GM12878 (cell line): ENCODE results near the gene NSDHL. TPM values are rescaled to one million over a fixed set of nuclear protein-coding genes. Genes with fewer than 3 reads are reported as not detected.

ENCODE experiments used
- ATAC-seq: fragments of 200-7000 bp; cut with Tn5 transposase; 3 replicates; pipeline ENCODE4 v1.9.1; 2020; ENCODE audit warnings: mild to moderate bottlenecking, moderate library complexity
- BruUV-seq: library from RNA; stranded (reverse); fragments of 400-500 nt; replicated peaks from 2 replicates; lab custom pipeline; 2021; lab: Mats Ljungman, UMichigan
- CTCF ChIA-PET: fragments of 300-600 bp; sonication (Branson Sonifier 250); formaldehyde crosslinking; extraction: SDS; loops from one replicate; lab custom pipeline; 2021; ENCODE audit warnings: inconsistent platforms; lab: Yijun Ruan, JAX
- POLR2A ChIA-PET: fragments of 350-600 bp; formaldehyde crosslinking; extraction: SDS; loops from one replicate; lab custom pipeline; 2021; ENCODE audit warnings: inconsistent platforms; lab: Charles Lee
- RAD21 ChIA-PET: fragments of 300-600 bp; sonication (Branson Sonifier 250); formaldehyde crosslinking; loops from one replicate; lab custom pipeline; 2023; ENCODE audit warnings: antibody characterized with exemption; ENCODE audit not compliant: unreplicated experiment; lab: Charles Lee
- SMC1A ChIA-PET: fragments of 300-600 bp; sonication (Branson Sonifier 250); formaldehyde crosslinking; loops from one replicate; lab custom pipeline; 2023; ENCODE audit not compliant: unreplicated experiment, uncharacterized antibody; lab: Charles Lee
- DNase-seq: peaks from one replicate; pipeline ENCODE4 v3.0.0-alpha.2; 2011; ENCODE audit warnings: low read depth, low spot score
- FAIRE-seq: peaks from 3 replicates; lab custom pipeline; 2011; peaks lifted over from hg19 to GRCh38; lab: Jason Lieb, UNC
- H2AFZ ChIP-seq: 2 replicates; pipeline ENCODE4 v1.6.0; 2011; ENCODE audit warnings: low read depth, low read length, control low read depth; ENCODE audit not compliant: control insufficient read depth
- H3K27ac ChIP-seq: 2 replicates; pipeline ENCODE4 v1.5.1; 2011; ENCODE audit warnings: control low read depth; ENCODE audit not compliant: control insufficient read depth, insufficient read depth
- H3K27me3 ChIP-seq, 2 experiments: replicated peaks in 1 of 2; 2 replicates each; pipeline versions ENCODE4 v1.6.0 to v1.6.1; 2011; ENCODE audit warnings: low read length in 1 of 2; ENCODE audit not compliant: control insufficient read depth in 2 of 2, insufficient read depth in 2 of 2
- H3K36me3 ChIP-seq, 2 experiments: 2 replicates each; pipeline ENCODE4 v1.5.1; 2011; ENCODE audit warnings: low read length in 1 of 2; ENCODE audit not compliant: control insufficient read depth in 2 of 2, insufficient read depth in 2 of 2
- H3K4me1 ChIP-seq: 2 replicates; pipeline ENCODE4 v1.6.1; 2011; ENCODE audit warnings: mild to moderate bottlenecking, low read length, moderate library complexity, mixed read lengths; ENCODE audit not compliant: control insufficient read depth, insufficient read depth
- H3K4me2 ChIP-seq: 2 replicates; pipeline ENCODE4 v1.6.0; 2011; ENCODE audit warnings: control low read depth; ENCODE audit not compliant: control insufficient read depth, insufficient read depth
- H3K4me3 ChIP-seq: fragments of 200-600 bp; sonication (generic); 2 replicates; pipeline ENCODE4 v1.5.1; 2016
- H3K79me2 ChIP-seq: 2 replicates; pipeline ENCODE4 v1.6.0; 2011; ENCODE audit warnings: low read length; ENCODE audit not compliant: control insufficient read depth, insufficient read depth
- H3K9ac ChIP-seq: 2 replicates; pipeline ENCODE4 v1.8.0; 2011; ENCODE audit warnings: low read length, control low read depth, mixed read lengths; ENCODE audit not compliant: control insufficient read depth, insufficient read depth
- H3K9me3 ChIP-seq: replicated peaks from 3 replicates; pipeline ENCODE4 v1.5.1; 2011; ENCODE audit warnings: mild to moderate bottlenecking, low read length; ENCODE audit not compliant: control insufficient read depth, insufficient read depth
- H4K20me1 ChIP-seq: 2 replicates; pipeline ENCODE4 v1.6.0; 2011; ENCODE audit not compliant: control insufficient read depth, insufficient read depth
- ATF3 ChIP-seq: IDR thresholded peaks from 2 replicates; pipeline ENCODE4 v1.6.1; 2011; ENCODE audit warnings: low read depth, mild to moderate bottlenecking, low read length, moderate library complexity, borderline replicate concordance; ENCODE audit errors: extremely low read depth
- CBX5 ChIP-seq: sonication (generic); IDR thresholded peaks from 2 replicates; pipeline ENCODE4 v1.6.1; 2016; ENCODE audit warnings: low read depth, moderate library complexity, mild to moderate bottlenecking, inconsistent platforms
- CEBPB ChIP-seq, 2 experiments: fragments of 150-350 bp in 1 of 2; IDR thresholded peaks; 2 replicates each; pipeline ENCODE4 v1.6.1; 2012 to 2014; ENCODE audit warnings: low read depth in 2 of 2, low read length in 2 of 2, borderline replicate concordance in 1 of 2, inconsistent platforms in 1 of 2
- CREB1 ChIP-seq: IDR thresholded peaks from 2 replicates; pipeline ENCODE4 v1.6.1; 2012; ENCODE audit warnings: low read depth, mild to moderate bottlenecking, inconsistent platforms
- DPF2 ChIP-seq: fragments of 450-650 bp; IDR thresholded peaks from 2 replicates; pipeline ENCODE4 v1.6.1; 2017; ENCODE audit warnings: mild to moderate bottlenecking
- FOXK2 ChIP-seq: fragments of 450-650 bp; IDR thresholded peaks from 2 replicates; pipeline ENCODE4 v1.6.1; 2017; ENCODE audit warnings: mild to moderate bottlenecking, moderate library complexity
- HDAC2 ChIP-seq: fragments of 200-600 bp; sonication (generic); IDR thresholded peaks from 2 replicates; pipeline ENCODE4 v1.6.1; 2017
- IKZF1 ChIP-seq: fragments of 450-650 bp; conservative IDR thresholded peaks from 2 replicates; pipeline ENCODE4 v1.6.1; 2017; ENCODE audit warnings: antibody characterized with exemption, mild to moderate bottlenecking
- IRF5 ChIP-seq: fragments of 450-650 bp; IDR thresholded peaks from 2 replicates; pipeline ENCODE4 v1.6.1; 2017; ENCODE audit warnings: borderline replicate concordance
- JUNB ChIP-seq: IDR thresholded peaks from 2 replicates; pipeline ENCODE4 v1.6.1; 2016; ENCODE audit warnings: antibody characterized with exemption, mild to moderate bottlenecking
- KAT2A ChIP-seq: conservative IDR thresholded peaks from 2 replicates; pipeline ENCODE4 v1.6.1; 2011; ENCODE audit warnings: low read depth, low read length; ENCODE audit not compliant: control insufficient read depth
- MYC ChIP-seq: IDR thresholded peaks from 2 replicates; pipeline ENCODE4 v1.6.1; 2011; ENCODE audit warnings: mild to moderate bottlenecking, low read length, moderate library complexity, inconsistent platforms; ENCODE audit not compliant: insufficient read depth, insufficient replicate concordance, insufficient read length, severe bottlenecking
- NFYA ChIP-seq: IDR thresholded peaks from 2 replicates; pipeline ENCODE4 v1.6.1; 2011; ENCODE audit warnings: low read depth, mild to moderate bottlenecking, low read length, improper control_type of control experiment, borderline replicate concordance
- RUNX3 ChIP-seq: IDR thresholded peaks from 2 replicates; pipeline ENCODE4 v1.6.1; 2012; ENCODE audit warnings: low read length, inconsistent platforms
- SMARCA5 ChIP-seq: fragments of 450-650 bp; IDR thresholded peaks from 2 replicates; pipeline ENCODE4 v1.6.1; 2017; ENCODE audit warnings: mild to moderate bottlenecking
- SREBF2 ChIP-seq: IDR thresholded peaks from 2 replicates; pipeline ENCODE4 v1.6.1; 2012; ENCODE audit warnings: mild to moderate bottlenecking, low read length
- SRF ChIP-seq, 2 experiments: IDR thresholded peaks; 2 replicates each; pipeline ENCODE4 v1.6.1; 2011; ENCODE audit warnings: low read depth in 2 of 2, low read length in 2 of 2, mild to moderate bottlenecking in 1 of 2, moderate library complexity in 1 of 2
- TCF7 ChIP-seq: IDR thresholded peaks from 2 replicates; pipeline ENCODE4 v1.6.1; 2014; ENCODE audit warnings: antibody characterized with exemption, borderline replicate concordance
- WRNIP1 ChIP-seq: IDR thresholded peaks from 2 replicates; pipeline ENCODE4 v1.6.1; 2011; ENCODE audit warnings: low read depth, low read length, improper control_type of control experiment, borderline replicate concordance
- ZZZ3 ChIP-seq: IDR thresholded peaks from 2 replicates; pipeline ENCODE4 v1.6.1; 2011; ENCODE audit warnings: low read depth; ENCODE audit not compliant: control insufficient read depth, insufficient read length
- WGBS: methylation state at CpG from one replicate; pipeline ENCODE4 v1.1.6; 2016; ENCODE audit warnings: low lambda C conversion rate; ENCODE audit not compliant: insufficient replicate concordance, insufficient coverage; ENCODE audit errors: missing lambda C conversion rate; 5-methylcytosine and 5-hydroxymethylcytosine counted together
- in situ Hi-C: fragments of 300-500 bp; cut with MboI; formaldehyde crosslinking; loops from 9 replicates; pipeline ENCODE4 v1.14.3; 2018; ENCODE audit warnings: mixed read lengths
- intact Hi-C: fragments of 100-400 bp; cut with micrococcal nuclease; formaldehyde crosslinking; loops from one replicate; pipeline ENCODE4 v1.14.2; 2022; ENCODE audit not compliant: unreplicated experiment
- polyA plus RNA-seq, 11 experiments: library from polyadenylated mRNA; depleted of rRNA in 4 of 11; unstranded in 6 of 11; stranded (reverse) in 5 of 11; fragments of >200 nt; fragmentation: Nextera tagmentation in 4 of 11; fragmentation: Illumina TruSeq in 1 of 11; extraction: Ambion mirVana in 4 of 11; extraction: Trizol in 1 of 11; gene quantifications; 1 replicate in 1 of 11; 2 replicates in 10 of 11; pipeline versions ENCODE4 v1.2.1 to v1.2.3, GENCODE V29; 2011 to 2016; ENCODE audit warnings: inconsistent platforms in 2 of 11, missing spikeins in 2 of 11, low read depth in 1 of 11
- total RNA-seq, 4 experiments: library from RNA; depleted of rRNA in 3 of 4; stranded (reverse); fragments of >200 nt in 3 of 4; fragmentation: Illumina TruSeq in 1 of 4; extraction: Trizol in 1 of 4; gene quantifications; 2 replicates each; pipeline versions ENCODE4 v1.2.1 to v1.2.3, GENCODE V29; 2013 to 2021

NSDHL gene
- total and polyA plus RNA-seq, 10 of the 15 experiments (the other 5 are each of a cell fraction or from before 2014, with no cell fraction given) = 16.9 to 37.1 (median 26.9) TPM

- no peaks in the 10 kb centered on the region for H3K36me3 ChIP-seq
- H3K27ac ChIP-seq = no peak overlapping the region
- no peaks in the 10 kb centered on the region; a peak in 1 of 4 replicates for H3K27me3 ChIP-seq
- TF ChIP-seq IRF5 (no peak), SRF (IDR thresholded peaks at IDR 0.05; ENCODE audit: low read depth in 2 of 2, low read length in 2 of 2) (no peak), ATF3 (no peak), SMARCA5 (no peak), HDAC2 (no peak), FOXK2 (no peak), KAT2A (no peak), DPF2 (no peak), JUNB (no peak), TCF7 (no peak), CREB1 (no peak), NFYA (no peak), IKZF1 (no peak), SREBF2 (no peak), CEBPB (IDR thresholded peaks at IDR 0.05; ENCODE audit: borderline replicate concordance in 1 of 2, low read depth in 2 of 2, low read length in 2 of 2) (no peak), ZZZ3 (no peak), RUNX3 (no peak), MYC (no peak), WRNIP1 (no peak), CBX5 (no peak)
- DNase-seq (no peak), FAIRE-seq (no peak), ATAC-seq (no peak)
- ChIA-PET SMC1A (no interaction called here), RAD21 (no interaction called here), POLR2A (no interaction called here), CTCF (interaction anchor here (0.7 to 0.8 kb wide), 2 partner anchors 11 to 12 kb away, joined by 3 read pairs; no protein-coding TSS in a partner anchor)
- no peak overlapping the region for H3K9ac ChIP-seq
- no TSS peak for BruUV-seq
- no peak overlapping the region for H3K4me3 ChIP-seq
- H4K20me1 ChIP-seq = no peaks in the 10 kb centered on the region
- no peaks in the 10 kb centered on the region for H3K4me1 ChIP-seq
- H3K4me2 ChIP-seq = no peak overlapping the region
- 45% methylated on average over 15 of the region's 15 CpGs for WGBS
- in situ Hi-C loops (no loop called here), intact Hi-C loops (no loop called here)
- H3K79me2 ChIP-seq = no peaks in the 10 kb centered on the region
- no peaks in the 10 kb centered on the region for H3K9me3 ChIP-seq
- H2AFZ ChIP-seq = no peak overlapping the region
Measured at GRCh38 chrX:152901816-152902501, 71.1 kb downstream of the NSDHL start.
